Prostate gland (tissue), 2 donors: Measurements from ENCODE around the gene SCN5A.

Experiments used
- POLR2A ChIP-seq: fragments of 450-650 bp; IDR thresholded peaks from one replicate; pipeline ENCODE4 v1.6.1; 2016; ENCODE audit warnings: antibody characterized with exemption, mild to moderate bottlenecking
- TF ChIP-seq, protein P1 (sequence below), 4 experiments: fragments of 200-600 bp in 2 of 4; fragments of 450-650 bp in 2 of 4; sonication (generic) in 2 of 4; IDR thresholded peaks; 1 replicate in 3 of 4; 2 replicates in 1 of 4; pipeline ENCODE4 v1.5.1; 2016 to 2019; ENCODE audit warnings: antibody characterized with exemption in 4 of 4, mild to moderate bottlenecking in 2 of 4, moderate library complexity in 2 of 4

- TF ChIP-seq, protein P1, sequence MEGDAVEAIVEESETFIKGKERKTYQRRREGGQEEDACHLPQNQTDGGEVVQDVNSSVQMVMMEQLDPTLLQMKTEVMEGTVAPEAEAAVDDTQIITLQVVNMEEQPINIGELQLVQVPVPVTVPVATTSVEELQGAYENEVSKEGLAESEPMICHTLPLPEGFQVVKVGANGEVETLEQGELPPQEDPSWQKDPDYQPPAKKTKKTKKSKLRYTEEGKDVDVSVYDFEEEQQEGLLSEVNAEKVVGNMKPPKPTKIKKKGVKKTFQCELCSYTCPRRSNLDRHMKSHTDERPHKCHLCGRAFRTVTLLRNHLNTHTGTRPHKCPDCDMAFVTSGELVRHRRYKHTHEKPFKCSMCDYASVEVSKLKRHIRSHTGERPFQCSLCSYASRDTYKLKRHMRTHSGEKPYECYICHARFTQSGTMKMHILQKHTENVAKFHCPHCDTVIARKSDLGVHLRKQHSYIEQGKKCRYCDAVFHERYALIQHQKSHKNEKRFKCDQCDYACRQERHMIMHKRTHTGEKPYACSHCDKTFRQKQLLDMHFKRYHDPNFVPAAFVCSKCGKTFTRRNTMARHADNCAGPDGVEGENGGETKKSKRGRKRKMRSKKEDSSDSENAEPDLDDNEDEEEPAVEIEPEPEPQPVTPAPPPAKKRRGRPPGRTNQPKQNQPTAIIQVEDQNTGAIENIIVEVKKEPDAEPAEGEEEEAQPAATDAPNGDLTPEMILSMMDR (IDR thresholded peaks at IDR 0.05): no peak
- TF ChIP-seq POLR2A: no peak
Observed at GRCh38 chr3:38555149-38555840, 94.2 kb downstream of the SCN5A start.
